HepG2 (cell line): Measurements from ENCODE around the gene MPC2. TPM values are rescaled to one million over a fixed set of nuclear protein-coding genes. Genes with fewer than 3 reads are reported as not detected.

ENCODE experiments used
- ATAC-seq: fragments of 200-7000 bp; cut with Tn5 transposase; 3 replicates; pipeline ENCODE4 v1.9.1; 2020; ENCODE audit warnings: mild to moderate bottlenecking, moderate library complexity
- BruUV-seq: library from RNA; stranded (reverse); fragments of 400-500 nt; replicated peaks from 2 replicates; lab custom pipeline; 2021; lab: Mats Ljungman, UMichigan
- CTCF ChIA-PET: fragments of 300-600 bp; formaldehyde crosslinking; extraction: SDS; loops from one replicate; lab custom pipeline; 2021; ENCODE audit warnings: low total read pairs, inconsistent platforms, low intra/inter-chr PET ratio; lab: Yijun Ruan, JAX
- POLR2A ChIA-PET: fragments of 350-600 bp; sonication (Branson Sonifier 250); formaldehyde crosslinking; loops from one replicate; lab custom pipeline; 2020; ENCODE audit warnings: antibody characterized with exemption, inconsistent platforms; lab: Yijun Ruan, JAX
- DNase-seq: peaks from one replicate; pipeline ENCODE4 v3.0.0-alpha.2; 2015; ENCODE audit warnings: low spot score
- FAIRE-seq: peaks from 3 replicates; lab custom pipeline; 2011; peaks lifted over from hg19 to GRCh38; lab: Jason Lieb, UNC
- H2AFZ ChIP-seq: one replicate; pipeline ENCODE4 v1.6.1; 2011; ENCODE audit warnings: low read length, inconsistent platforms
- H3K27ac ChIP-seq: fragments of 300-600 bp; 3 replicates; pipeline ENCODE4 v1.8.0; 2011; ENCODE audit warnings: mixed run types, mild to moderate bottlenecking, mixed read lengths, low read length, inconsistent platforms; ENCODE audit not compliant: insufficient read depth; ENCODE audit errors: extremely low read length
- H3K27me3 ChIP-seq, 2 experiments: fragments of 200-600 bp in 1 of 2; 2 replicates in 1 of 2; 3 replicates in 1 of 2; pipeline versions ENCODE4 v1.6.0 to v1.8.0; 2011; ENCODE audit warnings: low read length in 2 of 2, mild to moderate bottlenecking in 2 of 2, moderate library complexity in 2 of 2, inconsistent platforms in 1 of 2; ENCODE audit not compliant: insufficient read depth in 2 of 2, control insufficient read depth in 1 of 2
- H3K36me3 ChIP-seq, 2 experiments: fragments of 200-600 bp in 1 of 2; replicated peaks in 1 of 2; 2 replicates in 1 of 2; 3 replicates in 1 of 2; pipeline versions ENCODE4 v1.5.1 to v1.8.0; 2011; ENCODE audit warnings: low read length in 2 of 2, inconsistent platforms in 1 of 2; ENCODE audit not compliant: insufficient read depth in 2 of 2, control insufficient read depth in 1 of 2
- H3K4me1 ChIP-seq: 2 replicates; pipeline ENCODE4 v1.5.1; 2012; ENCODE audit warnings: low read length, inconsistent platforms; ENCODE audit not compliant: insufficient read depth
- H3K4me2 ChIP-seq: 2 replicates; pipeline ENCODE4 v1.6.0; 2011; ENCODE audit warnings: low read depth, low read length, inconsistent platforms
- H3K4me3 ChIP-seq, 3 experiments: fragments of 200-600 bp in 1 of 3; sonication (generic), shearing (Covaris generic) in 1 of 3; replicated peaks in 1 of 3; 2 replicates each; pipeline ENCODE4 v1.5.1; 2011 to 2016; ENCODE audit warnings: low read length in 3 of 3, inconsistent platforms in 2 of 3, low read depth in 2 of 3, mild to moderate bottlenecking in 2 of 3, control low read depth in 1 of 3, mixed read lengths in 1 of 3; ENCODE audit not compliant: insufficient read depth in 1 of 3
- H3K79me2 ChIP-seq: one replicate; pipeline ENCODE4 v1.6.1; 2011; ENCODE audit warnings: low read length, inconsistent platforms; ENCODE audit not compliant: insufficient read depth
- H3K9ac ChIP-seq: 2 replicates; pipeline ENCODE4 v1.6.0; 2011; ENCODE audit warnings: mild to moderate bottlenecking, low read depth, low read length, inconsistent platforms; ENCODE audit not compliant: insufficient read depth
- H3K9me3 ChIP-seq: 2 replicates; pipeline ENCODE4 v1.5.1; 2012; ENCODE audit warnings: mild to moderate bottlenecking, low read length
- H4K20me1 ChIP-seq: 2 replicates; pipeline ENCODE4 v1.6.0; 2011; ENCODE audit warnings: inconsistent platforms, mild to moderate bottlenecking, low read length, moderate library complexity; ENCODE audit not compliant: insufficient read depth
- ZNF12 ChIP-seq: sonication (generic); formaldehyde crosslinking; IDR thresholded peaks from 2 replicates; pipeline ENCODE4 v1.5.0; 2020; ENCODE audit warnings: missing genetic modification reagents
- ZNF292 ChIP-seq: sonication (generic); formaldehyde crosslinking; IDR thresholded peaks from 2 replicates; pipeline ENCODE4 v1.8.1; 2022; ENCODE audit warnings: mild to moderate bottlenecking, low read depth, missing genetic modification reagents, borderline replicate concordance
- WGBS: methylation state at CpG from one replicate; pipeline ENCODE4 v1.1.6; 2017; ENCODE audit warnings: low lambda C conversion rate; 5-methylcytosine and 5-hydroxymethylcytosine counted together
- in situ Hi-C: cut with HindIII; loops from 2 replicates; pipeline ENCODE4 v1.10.0; 2017; ENCODE audit warnings: low pct_unique_long_range_greater_than_20kb; ENCODE audit not compliant: extremely low pct_ligation_motif_present
- intact Hi-C: fragments of 100-400 bp; cut with micrococcal nuclease; formaldehyde crosslinking; loops from one replicate; pipeline ENCODE4 v1.10.0; 2022; ENCODE audit not compliant: unreplicated experiment
- polyA plus RNA-seq, 8 experiments: library from polyadenylated mRNA; depleted of rRNA in 3 of 8; stranded (reverse) in 7 of 8; unstranded in 1 of 8; fragments of >200 nt; fragmentation: Illumina TruSeq in 4 of 8; extraction: Trizol in 4 of 8; gene quantifications; 2 replicates each; pipeline versions ENCODE4 v1.2.1 to v1.2.3, GENCODE V29; 2011 to 2016; ENCODE audit warnings: low read depth in 4 of 8, missing spikeins in 1 of 8, mixed read lengths in 1 of 8; ENCODE audit not compliant: insufficient read depth in 1 of 8
- total RNA-seq, 5 experiments: library from RNA; depleted of rRNA; stranded (reverse); fragments of >200 nt; fragmentation: Illumina TruSeq; extraction: Trizol; gene quantifications; 2 replicates each; pipeline ENCODE4 v1.2.3, GENCODE V29; 2016; ENCODE audit warnings: low read depth in 1 of 5
- TF ChIP-seq, protein P1 (sequence below): sonication (generic); formaldehyde crosslinking; IDR thresholded peaks from 2 replicates; pipeline ENCODE4 v1.5.1; 2020; ENCODE audit warnings: missing genetic modification reagents, mild to moderate bottlenecking, borderline replicate concordance
- TF ChIP-seq, protein P2 (sequence below): sonication (generic); formaldehyde crosslinking; IDR thresholded peaks from 2 replicates; pipeline ENCODE4 v1.5.0; 2020; ENCODE audit warnings: mild to moderate bottlenecking, missing genetic modification reagents

MPC2 gene
- total and polyA plus RNA-seq, 2 of the 13 experiments (the other 11 are each of a cell fraction or from before 2014, with no cell fraction given) = 38.8 to 136 TPM

GRCh38 chr1:167881069-167881468 is 55.8 kb downstream of the MPC2 start (continued):
- TF ChIP-seq, protein P1, sequence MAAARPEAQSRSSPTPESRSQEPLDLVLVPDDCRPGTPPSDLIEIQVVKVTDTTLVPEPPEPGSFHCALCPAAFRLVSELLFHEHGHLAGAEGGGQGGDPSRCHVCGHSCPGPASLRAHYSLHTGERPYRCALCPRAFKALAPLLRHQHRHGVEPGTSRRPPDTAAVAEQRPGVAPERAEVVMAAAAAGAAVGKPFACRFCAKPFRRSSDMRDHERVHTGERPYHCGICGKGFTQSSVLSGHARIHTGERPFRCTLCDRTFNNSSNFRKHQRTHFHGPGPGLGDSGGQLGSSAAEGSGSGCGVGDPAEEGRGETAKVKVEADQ = no peak
- no peak for TF ChIP-seq ZNF12

- peak overlapping the region in 1 of 3 experiments; percentile 9; a peak in 1 of 6 replicates for H3K4me3 ChIP-seq
- POLR2A ChIA-PET = no interaction called here
- no peak overlapping the region for H2AFZ ChIP-seq
- no peaks in the 10 kb centered on the region for H3K79me2 ChIP-seq
- no peak overlapping the region for H3K27ac ChIP-seq
- TF ChIP-seq, protein P2, sequence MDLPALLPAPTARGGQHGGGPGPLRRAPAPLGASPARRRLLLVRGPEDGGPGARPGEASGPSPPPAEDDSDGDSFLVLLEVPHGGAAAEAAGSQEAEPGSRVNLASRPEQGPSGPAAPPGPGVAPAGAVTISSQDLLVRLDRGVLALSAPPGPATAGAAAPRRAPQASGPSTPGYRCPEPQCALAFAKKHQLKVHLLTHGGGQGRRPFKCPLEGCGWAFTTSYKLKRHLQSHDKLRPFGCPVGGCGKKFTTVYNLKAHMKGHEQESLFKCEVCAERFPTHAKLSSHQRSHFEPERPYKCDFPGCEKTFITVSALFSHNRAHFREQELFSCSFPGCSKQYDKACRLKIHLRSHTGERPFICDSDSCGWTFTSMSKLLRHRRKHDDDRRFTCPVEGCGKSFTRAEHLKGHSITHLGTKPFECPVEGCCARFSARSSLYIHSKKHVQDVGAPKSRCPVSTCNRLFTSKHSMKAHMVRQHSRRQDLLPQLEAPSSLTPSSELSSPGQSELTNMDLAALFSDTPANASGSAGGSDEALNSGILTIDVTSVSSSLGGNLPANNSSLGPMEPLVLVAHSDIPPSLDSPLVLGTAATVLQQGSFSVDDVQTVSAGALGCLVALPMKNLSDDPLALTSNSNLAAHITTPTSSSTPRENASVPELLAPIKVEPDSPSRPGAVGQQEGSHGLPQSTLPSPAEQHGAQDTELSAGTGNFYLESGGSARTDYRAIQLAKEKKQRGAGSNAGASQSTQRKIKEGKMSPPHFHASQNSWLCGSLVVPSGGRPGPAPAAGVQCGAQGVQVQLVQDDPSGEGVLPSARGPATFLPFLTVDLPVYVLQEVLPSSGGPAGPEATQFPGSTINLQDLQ = no peak
- 0 out of 2 replicates have a peak, but pooled peaks have one; percentile 41 for TF ChIP-seq ZNF292 (CRISPR knock-in tag)
- BruUV-seq = no TSS peak
- FAIRE-seq (peak; percentile 48), ATAC-seq (peak; percentile 86), DNase-seq (no peak)
- no peaks in the 10 kb centered on the region for H3K9me3 ChIP-seq
- in situ Hi-C loops = no loop called here
- H3K9ac ChIP-seq = peak overlapping the region; percentile 19; the same call in 1 of the 2 replicates
- intact Hi-C loops = no loop called here
- CTCF ChIA-PET = no interaction called here
- H3K36me3 ChIP-seq = no peaks in the 10 kb centered on the region
- no peaks in the 10 kb centered on the region for H4K20me1 ChIP-seq
- 5% methylated on average over 3 of the region's 3 CpGs for WGBS
- H3K4me2 ChIP-seq = peak overlapping the region; percentile 55
- H3K27me3 ChIP-seq = no peaks in the 10 kb centered on the region
- peaks cover 30% of the 10 kb centered on the region for H3K4me1 ChIP-seq
These were observed 56.3 kb downstream of the MPC2 start for GRCh38 chr1:167880580-167881021.
